Calu3 (cell line): ENCODE results near the gene TNS1. TPM values are rescaled to one million over a fixed set of nuclear protein-coding genes. Genes with fewer than 3 reads are reported as not detected.

Source experiments
- BruUV-seq: library from RNA; stranded (reverse); fragments of 400-500 nt; replicated peaks from 2 replicates; lab custom pipeline; 2021; lab: Mats Ljungman, UMichigan
- CTCF ChIA-PET: fragments of 300-600 bp; sonication (Branson Sonifier 250); formaldehyde crosslinking; loops from one replicate; lab custom pipeline; 2022; ENCODE audit warnings: antibody characterized with exemption; lab: Charles Lee
- DNase-seq: peaks from one replicate; pipeline ENCODE4 v3.0.0; 2022
- H3K27ac Mint-ChIP-seq: one replicate; pipeline ENCODE4 v1.8.0; 2022; ENCODE audit warnings: mixed read lengths; ENCODE audit not compliant: unreplicated experiment
- H3K27me3 Mint-ChIP-seq: one replicate; pipeline ENCODE4 v1.8.0; 2022; ENCODE audit warnings: mixed read lengths; ENCODE audit not compliant: unreplicated experiment
- H3K36me3 Mint-ChIP-seq: one replicate; pipeline ENCODE4 v1.8.0; 2022; ENCODE audit warnings: mild to moderate bottlenecking, moderate library complexity, mixed read lengths; ENCODE audit not compliant: insufficient read depth, unreplicated experiment
- H3K4me1 Mint-ChIP-seq: one replicate; pipeline ENCODE4 v1.8.0; 2022; ENCODE audit warnings: mild to moderate bottlenecking, low read depth, mixed read lengths; ENCODE audit not compliant: unreplicated experiment
- H3K4me3 Mint-ChIP-seq: one replicate; pipeline ENCODE4 v1.8.0; 2022; ENCODE audit warnings: mild to moderate bottlenecking, low read depth, moderate library complexity, mixed read lengths; ENCODE audit not compliant: unreplicated experiment
- H3K9me3 Mint-ChIP-seq: one replicate; pipeline ENCODE4 v1.8.0; 2022; ENCODE audit warnings: low read depth, mixed read lengths; ENCODE audit not compliant: unreplicated experiment
- CTCF ChIP-seq: fragments of 200-600 bp; IDR thresholded peaks from one replicate; pipeline ENCODE4 v1.8.0; 2022; ENCODE audit warnings: antibody characterized with exemption; ENCODE audit not compliant: unreplicated experiment
- intact Hi-C: fragments of 100-400 bp; cut with micrococcal nuclease; formaldehyde crosslinking; loops from one replicate; pipeline ENCODE4 v1.10.0; 2022; ENCODE audit not compliant: unreplicated experiment
- microRNA-seq: library from miRNA; unstranded; fragments of <30 nt; microRNA quantifications from one replicate; pipeline ENCODE4 v1.2.0, GENCODE V29; 2022
- total RNA-seq: library from RNA; stranded (reverse); gene quantifications from 2 replicates; pipeline ENCODE4 v1.2.3, GENCODE V29; 2022

TNS1 gene
- total RNA-seq, 1 experiment from 2014 or later, result 2.2 TPM

GRCh38 chr2:217753460-217754200, 249.2 kb downstream of the TNS1 start:
- DNase-seq, result no peak
- H3K27ac Mint-ChIP-seq, result no peak overlapping the region
- no peak overlapping the region for H3K4me3 Mint-ChIP-seq
- H3K9me3 Mint-ChIP-seq, result no peaks in the 10 kb centered on the region
- H3K36me3 Mint-ChIP-seq, result no peaks in the 10 kb centered on the region
- H3K4me1 Mint-ChIP-seq, result no peaks in the 10 kb centered on the region
- BruUV-seq, result no TSS peak
- no peak for TF ChIP-seq CTCF
- intact Hi-C loops, result no loop called here
- H3K27me3 Mint-ChIP-seq, result peaks cover 40% of the 10 kb centered on the region
- CTCF ChIA-PET, result no interaction called here

GRCh38 chr2:217752714-217753459, 249.9 kb downstream of the TNS1 start:
- BruUV-seq, result no TSS peak
- intact Hi-C loops, result no loop called here
- no peak for DNase-seq
- Mint-ChIP-seq H3K36me3 (no peaks in the 10 kb centered on the region), H3K27ac (no peak overlapping the region), H3K4me3 (no peak overlapping the region), H3K9me3 (no peaks in the 10 kb centered on the region), H3K4me1 (no peaks in the 10 kb centered on the region), H3K27me3 (peaks cover 40% of the 10 kb centered on the region)
- CTCF ChIA-PET, result no interaction called here
- no peak for TF ChIP-seq CTCF

GRCh38 chr2:217751952-217752351, 250.8 kb downstream of the TNS1 start:
- peaks cover 41% of the 10 kb centered on the region for H3K27me3 Mint-ChIP-seq
- H3K9me3 Mint-ChIP-seq, result no peaks in the 10 kb centered on the region
- intact Hi-C loops, result no loop called here
- DNase-seq, result no peak
- CTCF ChIA-PET, result no interaction called here
- TF ChIP-seq CTCF, result no peak
- H3K27ac Mint-ChIP-seq, result peak overlapping the region; percentile 2
- BruUV-seq, result no TSS peak
- H3K36me3 Mint-ChIP-seq, result no peaks in the 10 kb centered on the region
- H3K4me1 Mint-ChIP-seq, result no peaks in the 10 kb centered on the region
- H3K4me3 Mint-ChIP-seq, result no peak overlapping the region

GRCh38 chr2:217751192-217751591, 251.6 kb downstream of the TNS1 start:
- no TSS peak for BruUV-seq
- no peaks in the 10 kb centered on the region for H3K9me3 Mint-ChIP-seq

More at GRCh38 chr2:217751192-217751591, 251.6 kb downstream of the TNS1 start:
- DNase-seq, result no peak
- Mint-ChIP-seq H3K27ac (no peak overlapping the region), H3K4me1 (no peaks in the 10 kb centered on the region), H3K27me3 (peaks cover 49% of the 10 kb centered on the region), H3K4me3 (no peak overlapping the region), H3K36me3 (no peaks in the 10 kb centered on the region)
- intact Hi-C loops, result no loop called here
- TF ChIP-seq CTCF, result no peak
- CTCF ChIA-PET, result interaction anchor here (0.6 kb wide), 1 partner anchor 1522 kb away, joined by 3 read pairs; no protein-coding TSS in a partner anchor

Small RNAs within 50 kb of the gene (microRNA-seq; reads per million reads assigned to microRNA genes)
- gene MIR6809, result not detected

Other genes starting within 250 kb of the TNS1 start
- 0.21 and 2.6 TPM in 2 replicates for gene RUFY4, start 66.3 kb upstream of the TNS1 start, total RNA-seq
- gene CXCR2, start 123.0 kb upstream of the TNS1 start, total RNA-seq, result not detected in 2 replicates
- gene CXCR1, start 164.0 kb upstream of the TNS1 start, total RNA-seq, result not detected in 2 replicates
- gene ARPC2, start 214.2 kb upstream of the TNS1 start, total RNA-seq, result 368 and 374 TPM in 2 replicates